Central memory CD4-positive, alpha-beta T cell (primary cell): ENCODE data around the gene CFAP251.
A peak's percentile ranks its signal among the peaks of the same experiment; 100 is the strongest.
"Not testable (repeated sequence)": the region's sequence is repeated elsewhere in the genome, so short reads cannot be mapped to it uniquely, and the experiment has no call there.

Experiments used
- DNase-seq: peaks from one replicate; pipeline ENCODE4 v3.0.0; 2022

Gene CFAP251

DNA sequence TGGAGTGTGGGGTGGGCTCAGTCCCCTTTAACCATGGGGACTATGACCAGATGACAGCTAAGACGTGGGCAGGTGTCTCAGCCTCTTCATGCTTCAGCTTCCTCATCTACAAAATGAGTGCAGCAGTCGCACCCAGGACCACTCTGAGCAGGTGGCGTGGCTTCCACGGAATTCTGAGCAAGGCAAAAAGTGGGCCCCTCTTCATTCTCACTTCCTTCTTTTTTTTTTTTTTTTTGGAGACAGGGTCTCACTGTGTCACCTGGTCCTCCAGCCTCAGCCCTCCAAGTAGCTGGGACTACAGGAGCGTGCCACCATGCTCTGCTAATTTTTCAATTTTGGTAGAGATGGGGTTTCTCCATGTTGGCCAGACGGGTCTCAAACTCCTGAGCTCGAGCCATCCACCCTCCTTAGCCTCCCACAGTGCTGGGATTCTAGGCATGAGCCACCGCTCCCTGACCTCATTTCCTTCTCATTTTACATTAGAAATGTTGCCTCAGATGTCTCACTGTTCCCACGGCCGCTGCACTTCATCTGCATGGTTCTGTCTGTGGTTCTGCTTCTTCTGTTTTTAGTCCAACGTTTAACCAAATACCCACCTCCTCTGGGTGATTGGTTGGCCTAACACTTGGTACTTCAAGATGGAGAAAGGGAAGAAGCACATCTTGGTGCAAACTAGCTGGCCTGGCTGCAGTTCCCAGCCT, 61.9 kb downstream of the CFAP251 start:
- DNase-seq: no peak

DNA sequence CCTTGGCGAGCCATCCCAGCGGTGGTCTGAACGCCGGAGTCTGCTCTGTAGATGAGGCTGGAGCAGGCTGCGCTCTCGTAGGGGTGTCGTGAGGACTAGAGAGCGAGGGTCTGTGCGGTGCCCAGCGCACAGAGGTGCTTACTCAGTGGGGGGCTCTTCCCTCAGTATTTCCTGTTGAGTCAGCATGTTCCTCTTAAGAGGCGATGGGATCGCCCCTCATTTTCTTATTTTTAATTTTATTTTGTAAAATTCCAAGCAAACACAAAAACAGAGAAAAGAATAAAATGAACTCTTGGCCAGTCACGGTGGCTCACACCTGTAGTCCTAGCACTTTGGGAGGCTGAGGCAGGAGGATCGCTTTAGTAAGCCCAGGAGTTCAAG, 62.5 kb downstream of the CFAP251 start:
- DNase-seq: no peak

DNA sequence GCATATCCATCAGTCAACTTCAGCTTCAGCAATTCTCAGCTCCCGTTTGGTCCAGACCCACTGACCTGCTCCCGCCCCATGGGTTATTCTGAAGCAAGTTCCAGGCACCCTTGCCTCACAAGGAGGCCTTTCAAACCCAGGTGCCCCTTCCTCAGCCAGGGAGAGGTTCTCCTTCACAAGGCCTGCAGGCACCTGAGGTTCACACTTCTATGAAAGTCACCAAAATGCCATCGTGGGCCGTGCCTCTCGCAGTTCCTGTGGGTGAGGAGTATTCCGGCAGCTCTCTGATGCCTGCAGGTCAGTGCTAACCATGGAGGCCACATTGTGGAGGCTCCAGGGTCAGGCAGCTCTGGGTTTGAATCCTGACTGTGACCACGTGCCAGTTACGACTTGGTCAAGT, 63.1 kb downstream of the CFAP251 start:
- DNase-seq: no peak

DNA sequence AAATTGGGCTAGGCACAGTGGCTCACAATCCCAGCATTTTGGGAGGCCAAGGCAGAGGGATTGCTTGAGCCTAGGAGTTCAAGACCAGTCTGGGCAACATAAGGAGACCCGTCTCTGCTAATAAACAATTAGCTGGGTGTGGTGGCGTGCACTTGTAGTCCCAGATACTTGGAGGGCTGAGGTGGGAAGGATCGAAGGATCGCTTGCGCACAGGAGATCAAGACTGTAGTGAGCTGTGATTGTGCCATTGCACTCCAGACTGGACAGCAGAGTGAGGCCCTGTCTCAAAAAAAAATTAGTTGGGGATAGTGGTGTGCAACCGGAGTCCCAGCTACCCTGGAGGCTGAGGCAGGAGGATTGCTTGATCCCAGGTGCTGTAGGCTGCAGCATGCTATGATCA, 64.6 kb downstream of the CFAP251 start:
- no peak for DNase-seq

DNA sequence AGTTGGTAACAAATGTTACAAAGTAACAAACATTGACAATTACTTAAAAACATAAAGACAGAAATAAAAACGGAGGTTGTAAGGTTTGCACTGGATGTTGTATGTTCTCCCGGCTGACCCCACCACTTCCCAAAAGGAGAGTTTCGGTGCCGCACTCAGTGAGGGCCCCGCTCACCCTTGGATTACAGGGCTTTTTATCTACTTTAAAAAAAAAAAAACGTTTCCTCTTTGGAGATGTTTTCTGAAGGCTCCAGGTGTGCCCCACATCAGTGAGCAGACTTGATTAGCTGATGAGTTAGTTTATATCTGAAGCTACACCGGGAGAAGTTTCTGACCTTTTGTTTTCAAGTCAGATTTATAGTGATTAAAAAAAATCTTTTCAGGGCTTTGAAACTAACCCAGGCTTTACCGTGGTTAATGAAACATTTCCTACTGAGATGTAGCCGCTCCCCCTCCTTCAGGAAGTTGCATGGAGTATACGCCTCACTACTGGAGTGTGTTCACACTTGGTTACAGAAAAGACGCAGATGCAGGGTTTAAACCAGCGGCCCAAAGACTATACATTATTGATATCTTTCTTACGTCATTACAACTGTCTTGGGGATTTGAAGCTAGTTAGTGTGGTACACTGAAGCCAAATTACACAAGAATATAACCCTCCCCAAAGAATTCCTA, 65.3 kb downstream of the CFAP251 start:
- no peak for DNase-seq

DNA sequence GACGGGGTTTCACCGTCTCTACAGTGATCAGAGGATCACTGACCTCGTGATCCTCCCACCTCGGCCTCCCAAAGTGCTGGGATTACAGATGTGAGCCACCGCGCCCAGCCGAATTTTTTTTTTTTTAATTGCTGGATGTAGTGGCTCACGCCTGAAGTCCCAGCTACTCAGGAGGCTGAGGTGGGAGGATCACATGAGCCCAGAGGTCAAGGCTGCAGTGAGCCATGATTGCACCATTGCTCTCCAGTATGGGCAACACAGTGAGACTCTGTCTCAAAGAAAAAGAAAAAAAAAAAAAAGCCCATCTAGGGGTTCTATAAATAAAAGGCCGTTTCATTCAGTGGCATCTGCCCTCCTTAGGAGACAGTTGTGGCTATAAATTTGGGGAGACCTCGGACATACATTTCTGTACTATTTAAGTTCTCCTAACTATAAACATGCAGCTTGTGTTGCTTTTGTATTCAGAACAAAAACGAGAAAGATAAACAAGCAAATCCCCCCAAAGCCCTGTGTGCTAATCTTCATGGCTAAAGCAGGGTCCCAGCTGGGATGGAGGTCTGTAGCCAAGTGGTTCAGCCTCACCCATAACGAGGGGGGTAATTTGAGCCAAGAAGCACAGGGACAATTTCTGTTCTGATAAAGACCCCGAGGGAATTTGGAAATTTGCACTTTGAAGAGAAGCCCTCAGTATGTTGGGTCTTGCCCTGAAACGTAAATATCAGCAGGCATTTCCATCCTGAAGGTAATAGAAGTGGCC, 68.3 kb downstream of the CFAP251 start:
- DNase-seq: no peak

DNA sequence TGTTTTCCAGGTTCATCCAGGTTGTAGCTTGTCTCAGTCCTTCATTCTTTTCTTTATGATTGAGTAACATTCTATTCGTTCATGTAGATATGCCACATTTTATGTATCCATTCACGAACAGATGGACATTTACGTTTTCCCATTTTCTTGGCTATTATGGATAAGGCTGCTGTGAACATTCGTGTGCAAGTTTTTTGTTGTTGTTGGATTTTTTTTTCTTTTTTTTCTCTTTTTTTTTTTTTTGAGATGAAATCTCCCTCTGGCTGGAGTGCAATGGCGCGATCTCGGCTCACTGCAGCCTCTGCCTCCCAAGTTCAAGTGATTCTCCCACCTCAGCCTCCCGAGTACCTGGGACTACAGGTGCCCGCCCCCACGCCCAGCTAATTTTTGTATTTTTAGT, 70.1 kb downstream of the CFAP251 start:
- not testable (repeated sequence) for DNase-seq

DNA sequence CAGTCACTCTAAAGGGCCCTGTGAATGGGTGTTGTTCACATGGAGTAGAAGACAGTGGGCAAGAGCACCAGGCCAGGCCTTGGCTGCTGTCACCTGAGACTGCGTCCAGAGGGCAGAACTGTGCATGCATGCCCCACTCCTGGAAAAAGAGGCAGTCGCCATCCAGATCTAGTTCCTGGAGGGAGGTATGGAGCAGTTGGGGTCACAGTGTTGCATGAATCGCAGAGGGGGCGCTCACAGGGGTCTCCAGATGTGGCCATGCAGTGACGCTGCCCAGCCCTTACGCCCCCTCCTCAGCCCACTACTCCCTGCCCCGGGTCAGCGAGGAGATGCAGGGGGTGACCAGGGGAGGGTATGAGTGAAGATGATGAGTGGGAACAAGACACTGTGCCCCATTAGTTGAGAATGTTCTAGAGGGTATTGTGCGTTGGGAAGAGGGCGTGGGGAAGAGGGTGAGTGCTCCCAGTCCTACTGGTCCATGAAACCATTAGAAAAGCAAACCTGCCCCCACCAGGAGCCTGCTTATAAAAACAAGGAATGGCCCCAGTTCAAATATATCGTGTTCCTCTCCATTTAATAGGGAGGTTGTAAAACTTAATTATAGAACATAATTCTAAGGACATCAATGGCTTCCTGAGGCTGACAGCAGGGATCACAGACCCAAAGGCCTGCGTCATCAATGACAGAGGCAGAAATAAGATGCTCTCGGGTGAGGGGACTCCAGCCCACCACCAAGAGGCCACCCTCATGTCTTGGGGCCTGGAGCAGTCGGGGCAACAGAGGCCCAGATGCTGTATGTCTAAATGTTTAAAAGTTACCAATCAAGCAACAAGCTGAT, 71.1 kb downstream of the CFAP251 start:
- no peak for DNase-seq

DNA sequence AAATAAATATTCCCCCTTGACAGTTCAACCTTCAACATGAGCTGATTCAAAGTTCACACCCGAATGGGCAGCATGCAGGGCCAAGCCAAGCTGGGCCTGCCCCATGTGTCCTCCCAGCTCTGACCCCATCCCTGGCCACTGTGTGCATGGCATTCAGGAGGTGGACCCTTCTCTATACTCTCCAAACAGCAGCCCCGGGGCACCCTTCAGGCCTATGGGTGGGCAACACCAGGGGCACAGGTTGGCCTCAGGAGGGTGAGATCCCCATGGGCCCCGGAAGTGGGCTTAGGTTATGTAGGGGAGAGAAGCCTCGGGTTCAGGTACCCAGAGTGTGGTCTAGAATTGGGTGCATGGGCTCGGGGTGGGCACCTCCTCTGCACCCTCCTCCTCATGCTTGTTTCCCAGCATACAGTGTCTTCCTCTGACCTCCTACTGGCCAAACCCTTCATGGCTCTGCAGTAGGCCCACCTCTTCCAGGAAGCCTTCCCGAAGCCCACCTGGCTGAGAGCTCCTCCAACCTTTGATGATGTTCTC, 71.8 kb downstream of the CFAP251 start:
- no peak for DNase-seq

DNA sequence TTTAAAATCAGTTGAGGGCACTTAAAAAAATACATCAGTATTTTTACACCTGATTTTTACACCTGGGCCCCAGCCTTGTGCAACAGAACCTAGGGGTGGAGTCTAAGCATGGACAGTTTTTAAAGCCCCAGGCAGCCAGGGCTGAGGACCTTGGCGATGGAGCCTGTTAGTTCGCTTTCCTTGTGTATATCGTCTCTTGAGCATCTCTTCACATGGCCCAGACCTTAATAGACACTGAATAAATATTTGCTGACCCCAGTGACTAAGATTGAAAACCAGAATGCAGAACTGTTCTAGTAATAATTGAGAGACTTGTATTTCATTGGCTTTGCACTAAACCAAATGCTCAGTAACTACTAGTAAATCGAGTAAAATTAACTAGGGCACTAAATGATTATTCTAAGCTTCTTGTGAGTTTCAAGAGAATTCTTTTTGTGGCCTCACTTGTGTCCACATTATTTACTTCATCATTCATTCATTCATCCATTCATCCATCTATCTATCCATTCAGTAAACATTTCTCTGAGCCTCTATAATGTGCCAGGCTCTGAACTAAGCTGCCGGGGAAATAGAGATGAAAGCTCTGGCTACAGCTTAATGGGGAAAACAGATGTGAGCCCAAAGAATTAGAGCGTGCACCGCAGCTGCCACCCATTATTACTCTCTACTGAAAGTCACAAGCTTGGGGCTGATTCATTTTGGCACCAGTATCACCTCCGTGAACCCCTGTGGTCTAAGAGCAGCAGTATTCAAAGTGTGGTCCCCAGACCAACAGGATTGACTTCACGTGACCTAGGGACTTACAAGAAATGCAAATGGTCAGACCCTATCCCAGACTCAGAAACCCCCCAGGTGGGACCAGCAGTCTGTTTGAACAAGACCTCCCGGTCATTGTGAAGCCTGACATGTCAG, 72.6 kb downstream of the CFAP251 start:
- no peak for DNase-seq

DNA sequence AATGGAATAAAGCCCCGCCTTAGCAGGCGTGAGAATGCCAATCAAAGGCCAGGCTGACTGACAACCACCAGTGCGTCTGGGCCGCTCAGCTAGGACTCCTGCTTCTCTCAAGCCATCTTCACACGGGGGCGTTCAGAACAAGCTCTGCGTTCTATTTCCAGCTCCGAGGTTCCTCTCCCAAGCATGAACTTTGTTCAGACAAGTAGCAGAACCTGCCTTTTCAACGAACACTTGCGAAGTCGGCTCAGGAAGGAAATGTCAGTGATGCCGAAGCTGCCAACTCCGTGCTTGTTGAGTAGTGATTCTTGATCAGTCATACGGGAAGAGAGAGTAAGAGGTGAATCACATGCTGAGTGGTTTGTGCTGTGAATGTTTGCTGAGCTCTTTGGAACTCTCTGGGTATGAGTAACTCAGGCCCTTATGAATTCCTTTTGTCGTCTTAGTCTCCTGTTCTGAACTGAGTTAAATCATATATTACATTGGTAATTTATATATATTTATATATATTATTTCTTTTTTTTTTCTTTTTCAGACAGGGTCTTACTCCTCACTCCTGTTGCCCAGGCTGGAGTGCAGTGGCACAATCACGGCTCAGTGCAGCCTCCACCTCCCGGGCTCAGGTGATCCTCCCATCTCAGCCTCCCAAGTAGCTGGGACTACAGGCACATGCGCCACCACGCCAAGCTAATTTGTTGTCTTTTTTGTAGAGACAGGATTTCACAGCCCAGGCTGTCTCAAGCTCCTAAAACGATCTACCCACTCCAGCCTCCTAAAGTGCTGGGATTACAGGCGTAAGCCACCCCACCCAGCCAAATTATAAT, 73.9 kb downstream of the CFAP251 start:
- peak; percentile 7 for DNase-seq

DNA sequence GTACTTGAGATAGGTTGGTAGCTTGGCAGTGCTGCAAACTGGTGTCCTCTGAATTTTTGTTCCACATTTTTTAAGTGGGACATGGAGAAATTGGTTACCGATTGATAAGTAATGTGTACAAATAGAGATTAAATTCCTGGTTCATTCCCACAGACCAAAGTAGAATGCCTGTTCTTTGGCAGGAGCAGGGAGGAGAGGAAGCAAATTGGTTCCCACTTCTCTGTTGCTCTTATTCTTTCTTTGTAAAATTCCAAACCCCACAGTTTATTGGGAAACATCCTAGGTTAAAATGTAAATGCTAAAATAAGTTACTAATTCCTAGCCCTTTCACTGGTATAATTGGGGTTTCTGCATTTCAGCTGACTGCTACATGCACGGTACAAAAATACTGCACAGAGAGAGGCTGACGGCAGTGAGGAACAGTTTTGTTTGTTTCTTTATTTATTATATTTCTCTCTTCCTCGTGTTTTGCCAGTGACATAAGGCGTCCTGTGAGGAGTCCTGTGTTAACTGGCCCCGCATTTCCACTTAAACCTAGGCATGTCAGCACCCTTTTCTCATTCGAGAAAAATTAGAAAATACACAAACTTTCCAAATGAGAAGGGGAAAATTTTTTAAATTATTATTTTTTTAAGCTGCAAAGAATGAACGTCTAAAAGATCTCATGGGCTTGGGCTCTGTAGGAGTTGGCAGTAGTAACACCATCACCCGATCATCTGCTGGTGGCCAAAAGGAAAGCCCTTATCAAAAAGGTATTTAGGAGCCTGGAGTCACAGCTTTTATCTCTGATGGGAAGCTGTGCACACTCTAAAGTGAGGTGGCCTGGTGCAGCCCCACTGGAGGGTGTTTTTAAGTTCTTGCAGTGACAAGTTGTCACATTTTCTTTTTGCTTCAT, 77.9 kb downstream of the CFAP251 start:
- no peak for DNase-seq

DNA sequence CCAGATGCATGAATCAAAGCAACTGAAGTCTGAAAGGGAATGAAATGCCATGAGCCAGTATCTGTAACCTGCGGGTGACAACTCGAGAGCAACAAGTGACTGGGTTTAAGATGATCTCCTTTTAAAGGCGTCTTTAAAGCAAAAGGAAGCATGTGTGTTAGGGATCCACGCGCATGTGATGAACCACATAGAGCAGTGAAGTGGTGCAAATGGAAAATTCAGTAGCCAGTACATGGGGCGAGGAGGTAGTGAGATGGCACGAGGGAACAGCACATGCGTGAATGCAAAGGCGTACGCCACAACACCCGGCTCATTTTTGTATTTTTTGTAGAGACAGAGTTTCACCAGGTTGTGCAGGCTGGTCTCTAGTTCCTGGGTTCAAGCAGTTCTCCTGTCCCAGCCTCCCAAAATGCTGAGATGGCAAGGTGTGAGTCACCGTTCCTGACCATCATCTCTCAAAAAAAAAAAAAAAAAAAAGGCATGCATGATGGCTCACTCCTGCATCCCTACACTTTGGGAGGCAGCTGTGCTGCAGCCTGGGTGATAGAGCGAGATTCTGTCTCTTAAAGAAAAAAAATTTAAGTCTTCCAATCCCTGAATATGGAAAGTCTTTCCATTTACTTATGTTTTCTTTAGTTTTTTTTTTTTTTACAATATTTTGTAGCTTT, 78.7 kb downstream of the CFAP251 start:
- no peak for DNase-seq

DNA sequence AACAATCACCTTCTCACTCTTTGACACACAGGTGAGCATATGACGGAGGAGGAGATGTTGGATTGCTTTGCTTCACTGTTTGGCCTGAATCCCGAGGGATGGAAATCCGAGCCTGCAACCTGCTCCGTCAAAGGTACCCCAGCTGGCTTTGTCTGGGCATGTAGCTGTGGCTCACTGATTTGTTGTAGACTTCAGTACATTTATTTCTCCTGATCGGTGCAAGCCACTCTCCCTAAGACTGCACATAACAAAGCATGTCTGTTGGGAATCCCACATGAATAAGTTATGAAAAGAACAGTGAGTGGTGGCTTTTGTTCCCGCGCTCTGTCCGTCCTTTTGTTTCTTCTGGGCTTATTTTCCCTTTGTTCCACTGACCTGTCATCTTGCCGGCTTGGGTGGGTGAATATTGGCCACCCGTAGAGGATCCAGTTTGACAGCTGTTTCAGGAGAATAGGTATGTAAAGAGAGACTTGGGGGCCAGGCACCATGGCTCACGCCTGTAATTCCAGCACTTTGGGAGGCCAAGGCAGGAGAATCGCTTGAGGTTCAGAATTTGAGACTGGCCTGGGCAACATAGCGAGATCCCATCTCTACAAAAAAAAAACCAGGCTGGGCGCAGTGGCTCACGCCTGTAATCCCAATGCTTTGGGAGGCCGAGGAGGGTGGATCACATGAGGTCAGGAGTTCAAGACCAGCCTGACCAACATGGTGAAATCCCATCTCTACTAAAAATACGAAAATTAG, 83.2 kb downstream of the CFAP251 start:
- DNase-seq: no peak

DNA sequence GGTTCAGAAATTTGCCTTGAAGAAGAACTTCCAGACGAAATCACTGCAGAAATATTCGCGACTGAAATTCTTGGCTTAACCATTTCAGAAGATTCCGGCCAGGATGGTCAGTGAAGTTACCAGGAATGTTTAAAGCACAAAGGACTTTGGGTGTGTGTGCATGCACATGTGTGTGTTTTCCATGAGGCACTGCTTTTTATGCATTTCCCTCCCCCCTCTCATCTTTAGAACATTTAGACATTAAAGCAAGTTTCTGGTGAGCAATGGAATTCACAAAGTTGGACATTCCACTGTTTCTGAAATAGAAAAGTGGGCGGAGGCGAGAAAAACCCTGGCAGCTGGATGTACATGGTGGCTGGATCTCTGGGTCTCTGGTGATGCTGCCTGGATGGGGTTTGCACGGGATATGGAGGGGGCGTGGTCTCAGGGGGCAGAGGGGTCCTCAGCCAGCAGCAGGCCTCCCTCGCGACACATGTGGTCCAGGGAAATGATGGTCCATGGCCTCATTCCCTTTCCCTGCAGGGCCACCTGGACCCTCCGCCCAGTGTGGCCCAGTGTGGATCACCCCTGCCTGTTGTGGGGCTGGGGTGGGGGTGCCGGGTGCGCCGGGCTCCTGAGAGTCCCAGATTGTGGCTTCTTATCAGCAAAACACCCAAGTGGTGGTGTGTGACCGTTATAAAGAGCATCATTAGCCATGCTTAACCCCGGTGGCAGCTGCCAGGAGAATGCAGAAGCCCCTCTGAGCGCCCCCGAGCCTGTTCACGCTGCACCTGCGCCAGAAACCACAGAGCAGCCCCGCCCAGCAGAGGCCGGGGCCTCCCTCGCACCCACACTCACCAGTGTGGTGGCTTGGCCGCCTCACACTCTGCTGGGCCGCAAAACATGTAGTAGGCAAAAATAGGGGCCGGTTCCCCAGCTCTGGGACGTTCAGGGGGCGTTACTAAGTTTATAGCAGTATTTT, 85.5 kb downstream of the CFAP251 start:
- no peak for DNase-seq

DNA sequence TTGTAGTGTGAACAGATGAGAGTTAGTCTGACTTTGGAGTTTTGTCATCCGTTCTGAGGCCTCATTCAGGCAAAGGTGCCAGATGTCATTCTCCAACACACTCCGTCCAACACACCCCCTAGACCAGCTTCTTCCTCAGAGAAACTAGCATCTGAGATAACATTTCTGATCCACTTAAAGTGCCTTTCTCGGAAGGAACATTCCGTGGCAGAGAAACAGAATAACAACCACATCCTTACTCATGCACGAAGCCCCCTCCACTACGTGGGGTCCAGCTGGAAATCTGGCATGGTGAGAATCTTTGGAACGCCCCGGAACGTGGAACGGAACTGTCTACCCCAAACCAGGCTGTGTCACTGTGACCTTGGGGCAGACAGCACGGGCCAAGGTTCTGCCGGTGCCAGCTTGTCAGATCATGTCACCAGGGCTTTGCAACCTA, 86.3 kb downstream of the CFAP251 start:
- DNase-seq: no peak

DNA sequence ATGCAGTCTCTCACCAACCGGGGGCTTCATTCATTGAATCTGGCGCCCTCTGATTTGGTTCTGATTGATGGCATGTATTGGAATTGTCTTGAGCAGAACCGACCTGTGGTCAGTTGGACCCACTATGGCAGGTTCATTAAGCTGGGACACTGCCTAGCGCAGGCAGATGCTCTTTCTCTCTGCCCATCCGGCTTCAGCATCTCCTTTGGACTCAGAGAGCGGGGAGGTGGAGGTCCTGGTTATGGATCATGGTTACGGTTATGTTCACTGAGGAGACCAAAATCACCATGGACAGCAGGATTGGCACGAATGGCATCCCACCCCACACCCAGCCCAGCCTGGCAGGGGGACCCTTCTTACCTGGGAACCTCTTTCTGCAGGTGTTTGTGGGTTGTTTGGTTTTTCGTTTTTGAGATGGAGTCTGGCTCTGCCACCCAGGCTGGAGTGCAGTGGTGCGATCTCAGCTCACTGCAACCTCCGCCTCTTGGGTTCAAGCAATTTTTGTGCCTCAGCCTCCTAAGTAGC, 86.9 kb downstream of the CFAP251 start:
- no peak for DNase-seq
